Measurements from ENCODE around the gene TPBGL. TPM values are rescaled to one million over a fixed set of nuclear protein-coding genes. Genes with fewer than 3 reads are reported as not detected.

The TPBGL gene
- total RNA-seq, 1 experiment from 2014 or later = not detected

- DNase-seq (ENCODE audit: low read depth) = peak; percentile 55
- in situ Hi-C loops (cut with HindIII; ENCODE audit: low pct_unique_long_range_greater_than_20kb, low sequenced_read_pairs) = no loop called here
Observed at GRCh38 chr11:75280227-75280701, 39.7 kb downstream of the TPBGL start.

DNA sequence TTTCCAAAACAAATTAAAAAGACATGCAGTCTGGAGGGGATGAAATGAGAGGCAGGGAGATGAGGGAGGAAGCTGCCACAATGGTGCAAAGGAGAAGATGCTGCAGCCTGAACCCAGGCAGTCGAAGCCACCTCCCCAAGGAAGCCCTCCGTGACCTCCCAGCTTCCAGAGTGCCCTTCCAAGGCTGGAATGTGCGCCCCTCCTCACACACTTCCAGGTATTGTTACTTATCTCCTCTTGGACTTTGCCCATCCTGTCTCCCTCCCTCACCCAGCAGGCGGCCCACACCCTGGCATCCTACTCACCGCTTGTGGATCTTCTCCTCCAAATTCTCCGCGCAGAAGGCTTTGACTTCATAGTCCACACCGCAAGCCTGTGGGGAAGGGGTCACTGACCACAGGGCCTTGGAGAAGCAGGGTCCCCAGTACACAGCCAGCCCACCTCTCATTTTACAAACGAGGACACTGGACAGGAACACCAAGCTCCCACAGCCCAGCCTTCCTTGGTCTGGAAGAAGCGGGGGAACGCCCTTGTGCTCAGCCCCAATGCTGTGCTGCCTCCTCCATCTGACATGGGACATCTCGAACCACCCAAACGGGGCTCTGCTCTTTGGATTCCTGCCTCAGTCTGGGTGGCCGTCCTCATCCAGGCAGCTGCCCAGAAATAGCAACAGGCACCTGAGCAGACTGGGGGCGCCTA, 40.3 kb downstream of the TPBGL start:
- DNase-seq (ENCODE audit: low read depth) = no peak
- in situ Hi-C loops (cut with HindIII; ENCODE audit: low pct_unique_long_range_greater_than_20kb, low sequenced_read_pairs) = no loop called here

GRCh38 chr11:75281469-75282095, 41.0 kb downstream of the TPBGL start:
- in situ Hi-C loops (cut with HindIII; ENCODE audit: low pct_unique_long_range_greater_than_20kb, low sequenced_read_pairs) = no loop called here
- no peak for DNase-seq (ENCODE audit: low read depth)

DNA sequence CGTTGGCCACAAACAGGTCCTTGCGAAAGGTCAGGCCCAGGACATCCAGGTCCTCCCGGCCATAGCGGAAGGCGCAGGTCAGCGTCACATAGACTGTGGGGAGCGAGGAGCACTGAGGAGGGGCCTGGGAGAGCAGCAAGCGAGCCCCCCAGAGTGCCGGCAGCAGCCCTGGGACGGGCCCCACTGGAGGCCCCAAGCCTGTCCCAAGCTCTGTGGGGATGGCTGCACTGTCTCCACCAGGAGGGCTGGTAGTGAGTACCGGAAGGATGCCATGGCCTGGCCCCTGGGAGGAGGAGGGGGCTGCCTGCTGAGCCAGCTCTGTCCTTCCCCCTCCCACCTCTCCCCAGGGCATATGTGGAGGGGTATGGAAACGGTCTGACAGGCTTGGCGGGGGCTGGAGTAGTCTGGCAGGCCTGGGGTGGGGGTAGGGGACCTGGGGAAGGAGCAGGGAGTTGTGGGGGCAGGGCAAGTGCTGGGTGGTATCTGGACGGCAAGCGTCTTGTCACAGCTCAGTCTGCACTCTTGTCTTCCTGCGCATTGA, 42.9 kb downstream of the TPBGL start:
- no peak for DNase-seq (ENCODE audit: low read depth)
- in situ Hi-C loops (cut with HindIII; ENCODE audit: low pct_unique_long_range_greater_than_20kb, low sequenced_read_pairs) = no loop called here

DNA sequence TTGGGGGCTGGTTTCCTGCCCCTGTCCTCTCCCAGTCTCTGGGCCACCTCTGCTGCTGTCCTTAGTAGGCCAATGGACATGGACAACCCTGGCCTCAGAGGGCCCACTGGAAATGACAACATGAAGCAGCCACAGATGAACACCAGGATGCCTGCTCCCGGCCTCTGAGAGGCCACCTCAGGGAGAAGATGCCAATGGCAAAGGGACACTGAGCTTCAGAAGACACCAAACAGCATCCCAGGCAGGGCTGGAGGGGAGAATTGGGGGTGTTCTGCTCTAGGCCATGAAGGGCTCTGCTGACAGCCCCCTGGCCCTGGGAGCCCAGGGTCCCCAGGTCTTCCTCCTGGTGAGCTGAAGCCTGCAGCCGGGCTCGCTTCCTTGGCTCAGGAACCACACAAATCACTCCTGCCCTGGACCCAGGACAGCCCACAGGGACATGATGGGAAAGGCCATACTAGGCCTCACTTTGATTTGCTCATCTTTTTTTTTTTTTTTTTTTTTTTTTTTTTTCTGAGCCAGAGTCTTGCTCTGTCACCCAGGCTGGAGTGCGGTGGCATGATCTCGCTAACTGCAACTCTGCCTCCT, 45.3 kb downstream of the TPBGL start:
- in situ Hi-C loops (cut with HindIII; ENCODE audit: low pct_unique_long_range_greater_than_20kb, low sequenced_read_pairs) = no loop called here
- DNase-seq (ENCODE audit: low read depth) = no peak

GRCh38 chr11:75286826-75287465, 46.4 kb downstream of the TPBGL start:
- DNase-seq (ENCODE audit: low read depth) = no peak
- in situ Hi-C loops (cut with HindIII; ENCODE audit: low pct_unique_long_range_greater_than_20kb, low sequenced_read_pairs) = no loop called here

- no peak for DNase-seq (ENCODE audit: low read depth)
- in situ Hi-C loops (cut with HindIII; ENCODE audit: low pct_unique_long_range_greater_than_20kb, low sequenced_read_pairs) = no loop called here
Observed at GRCh38 chr11:75287579-75287978, 47.0 kb downstream of the TPBGL start.

- no peak for DNase-seq (ENCODE audit: low read depth)
- in situ Hi-C loops (cut with HindIII; ENCODE audit: low pct_unique_long_range_greater_than_20kb, low sequenced_read_pairs) = no loop called here
Observed at GRCh38 chr11:75289511-75289760, 48.9 kb downstream of the TPBGL start.

GRCh38 chr11:75289919-75290318, 49.3 kb downstream of the TPBGL start:
- in situ Hi-C loops (cut with HindIII; ENCODE audit: low pct_unique_long_range_greater_than_20kb, low sequenced_read_pairs) = no loop called here

GRCh38 chr11:75291741-75292140, 51.2 kb downstream of the TPBGL start:
- DNase-seq (ENCODE audit: low read depth) = no peak
- in situ Hi-C loops (cut with HindIII; ENCODE audit: low pct_unique_long_range_greater_than_20kb, low sequenced_read_pairs) = no loop called here

More at GRCh38 chr11:75289919-75290318, 49.3 kb downstream of the TPBGL start:
- no peak for DNase-seq (ENCODE audit: low read depth)

DNA sequence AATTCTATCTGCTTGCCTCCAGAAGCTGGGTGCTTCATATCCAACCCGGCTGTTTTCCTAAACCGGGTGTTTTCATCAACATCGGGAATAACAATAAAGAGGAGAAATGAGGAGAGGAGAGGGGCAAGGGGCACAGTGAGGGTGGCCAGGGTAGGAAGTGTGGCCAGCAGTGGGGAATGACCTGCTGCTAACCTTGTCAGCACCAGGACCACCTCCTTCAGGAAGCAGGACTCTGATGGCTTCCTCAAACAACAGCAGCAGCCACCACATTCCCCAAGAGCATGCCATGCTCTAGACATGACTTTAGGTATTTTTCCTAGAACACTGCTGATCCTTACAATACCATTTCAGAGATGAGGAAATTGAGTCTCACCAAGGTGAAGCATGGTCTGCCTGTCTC, 52.4 kb downstream of the TPBGL start:
- in situ Hi-C loops (cut with HindIII; ENCODE audit: low pct_unique_long_range_greater_than_20kb, low sequenced_read_pairs) = no loop called here
- DNase-seq (ENCODE audit: low read depth) = no peak

Other genes with a start within 250 kb of the TPBGL start
- gene OR2AT4, start 143.9 kb upstream of the TPBGL start, total RNA-seq (2014; rRNA removed; shearing (Covaris generic); ENCODE audit: low replicate concordance) = not detected in 2 replicates
- gene SLCO2B1, start 89.7 kb upstream of the TPBGL start, total RNA-seq (2014; rRNA removed; shearing (Covaris generic); ENCODE audit: low replicate concordance) = 5.0 and 15.6 TPM in 2 replicates
- gene ARRB1, start 110.9 kb downstream of the TPBGL start, total RNA-seq (2014; rRNA removed; shearing (Covaris generic); ENCODE audit: low replicate concordance) = 23.1 and 34.9 TPM in 2 replicates
- gene RPS3, start 158.7 kb downstream of the TPBGL start, total RNA-seq (2014; rRNA removed; shearing (Covaris generic); ENCODE audit: low replicate concordance) = 1,630 and 1,968 TPM in 2 replicates
- gene KLHL35, start 192.4 kb downstream of the TPBGL start, total RNA-seq (2014; rRNA removed; shearing (Covaris generic); ENCODE audit: low replicate concordance) = not detected in 2 replicates